ENCODE measurements around the gene EPN2. TPM values are rescaled to one million over a fixed set of nuclear protein-coding genes. Genes with fewer than 3 reads are reported as not detected.

EPN2 gene
- total RNA-seq, 2 experiments from 2014 or later: 6.3 to 7.7 TPM

DNA sequence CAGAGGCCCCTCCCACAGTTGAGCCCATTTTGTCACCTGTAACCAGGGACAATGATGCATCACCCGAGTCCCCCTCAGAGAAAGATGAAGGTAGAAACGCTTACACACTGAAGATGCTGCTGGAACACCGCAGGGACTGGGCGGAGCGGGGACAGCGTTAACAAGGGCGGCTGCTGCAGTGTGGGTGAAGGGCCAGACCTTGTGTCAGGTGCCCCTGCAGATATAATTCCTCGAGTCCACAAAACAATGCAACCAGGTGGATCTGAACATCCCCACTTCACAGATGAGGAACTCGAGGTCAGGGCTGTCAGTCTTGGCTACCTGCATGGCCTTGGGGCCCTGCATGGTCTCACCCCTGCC, 134.8 kb downstream of the EPN2 start:
- ChIA-PET POLR2A (no interaction called here), CTCF (interaction anchor here (1.0 to 1.3 kb wide), 2 partner anchors 9 to 73 kb away, joined by 3 to 4 read pairs; partner anchors contain the start of gene B9D1)
- H3K9me3 Mint-ChIP-seq: no peaks in the 10 kb centered on the region
- no peaks in the 10 kb centered on the region for H3K27me3 Mint-ChIP-seq
- H3K4me1 Mint-ChIP-seq: peaks cover 84% of the 10 kb centered on the region
- DNase-seq: no peak
- peak overlapping the region; percentile 37 for H3K4me3 Mint-ChIP-seq
- H3K27ac Mint-ChIP-seq: peak overlapping the region; percentile 96
- H3K36me3 Mint-ChIP-seq (ENCODE audit: low read depth): peaks cover 3% of the 10 kb centered on the region

DNA sequence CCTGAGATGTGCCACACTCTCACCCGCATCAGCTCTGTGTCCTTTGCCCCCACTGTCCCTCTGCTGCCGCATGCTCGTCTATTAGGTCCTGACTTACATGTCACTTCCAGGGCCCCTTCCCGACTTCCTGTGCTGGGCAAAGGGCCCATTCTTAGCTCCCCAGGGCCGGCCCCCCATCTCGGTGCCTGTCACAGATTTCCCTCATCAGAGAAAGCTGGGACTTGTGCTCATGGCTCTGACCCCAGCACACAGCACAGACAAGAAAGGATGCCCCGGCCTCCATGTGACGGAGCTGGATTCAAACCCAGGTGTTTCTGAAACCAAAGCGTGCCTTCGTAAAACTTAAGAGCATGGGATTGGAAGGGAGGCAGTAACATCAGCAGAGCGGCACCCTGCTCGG, 135.3 kb downstream of the EPN2 start:
- H3K27ac Mint-ChIP-seq: peak overlapping the region; percentile 96

GRCh38 chr17:19372866-19373504, 135.8 kb downstream of the EPN2 start:
- Mint-ChIP-seq H3K4me1 (peaks cover 79% of the 10 kb centered on the region), H3K27me3 (no peaks in the 10 kb centered on the region)
- CTCF ChIA-PET: no interaction called here

More for the DNA sequence above, 135.3 kb downstream of the EPN2 start:
- ChIA-PET CTCF (interaction anchor here (1.0 kb wide), 1 partner anchor 73 kb away, joined by 3 read pairs; no protein-coding TSS in a partner anchor), POLR2A (no interaction called here)
- Mint-ChIP-seq H3K9me3 (no peaks in the 10 kb centered on the region), H3K27me3 (no peaks in the 10 kb centered on the region), H3K36me3 (ENCODE audit: low read depth) (peaks cover 3% of the 10 kb centered on the region), H3K4me3 (no peak overlapping the region), H3K4me1 (peaks cover 85% of the 10 kb centered on the region)
- DNase-seq: no peak

DNA sequence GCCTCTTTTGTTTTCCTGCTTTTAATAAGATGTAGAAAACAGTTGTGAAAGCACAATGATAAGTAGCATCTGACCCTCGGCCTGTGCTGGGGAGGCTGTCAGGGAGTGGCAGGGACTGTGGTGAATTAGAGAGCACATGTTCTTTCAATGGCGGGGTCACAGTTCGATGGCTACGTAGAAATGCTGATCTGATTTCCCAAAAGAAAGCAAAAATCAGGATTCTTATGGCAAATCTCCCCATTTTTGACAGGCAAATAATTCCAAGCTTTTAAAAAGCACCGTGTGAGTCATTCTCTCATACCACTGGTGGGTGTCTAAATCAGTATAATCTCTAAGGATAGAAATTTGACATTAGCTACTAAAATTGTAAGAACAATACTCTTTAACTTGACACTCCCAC, 137.0 kb downstream of the EPN2 start:
- no peak overlapping the region for H3K27ac Mint-ChIP-seq
- peaks cover 5% of the 10 kb centered on the region for H3K36me3 Mint-ChIP-seq (ENCODE audit: low read depth)
- no peak overlapping the region for H3K4me3 Mint-ChIP-seq
- H3K27me3 Mint-ChIP-seq: no peaks in the 10 kb centered on the region
- ChIA-PET CTCF (interaction anchor here (1.2 kb wide), 2 partner anchors 11 to 73 kb away, joined by 4 to 7 read pairs; partner anchors contain the start of gene B9D1), POLR2A (interaction anchor here (1.4 kb wide), 1 partner anchor 19 kb away, joined by 3 read pairs; no protein-coding TSS in a partner anchor)
- peaks cover 73% of the 10 kb centered on the region for H3K4me1 Mint-ChIP-seq
- no peaks in the 10 kb centered on the region for H3K9me3 Mint-ChIP-seq
- no peak for DNase-seq

More at GRCh38 chr17:19372866-19373504, 135.8 kb downstream of the EPN2 start:
- POLR2A ChIA-PET: no interaction called here
- H3K36me3 Mint-ChIP-seq (ENCODE audit: low read depth): peaks cover 3% of the 10 kb centered on the region
- DNase-seq: no peak
- H3K27ac Mint-ChIP-seq: no peak overlapping the region
- H3K4me3 Mint-ChIP-seq: no peak overlapping the region
- no peaks in the 10 kb centered on the region for H3K9me3 Mint-ChIP-seq

GRCh38 chr17:19375732-19376131, 138.6 kb downstream of the EPN2 start:
- Mint-ChIP-seq H3K27ac (no peak overlapping the region), H3K4me1 (peaks cover 64% of the 10 kb centered on the region), H3K9me3 (no peaks in the 10 kb centered on the region), H3K4me3 (no peak overlapping the region), H3K36me3 (ENCODE audit: low read depth) (peaks cover 20% of the 10 kb centered on the region), H3K27me3 (no peaks in the 10 kb centered on the region)
- no peak for DNase-seq
- POLR2A ChIA-PET: no interaction called here
- CTCF ChIA-PET: interaction anchor here (1.3 kb wide), 1 partner anchor 70 kb away, joined by 3 read pairs; no protein-coding TSS in a partner anchor

- no peaks in the 10 kb centered on the region for H3K27me3 Mint-ChIP-seq
- DNase-seq: no peak
- ChIA-PET POLR2A (interaction anchor here (0.6 to 3.3 kb wide), 5 partner anchors 8 to 894 kb away, joined by 3 to 50 read pairs (median 20); partner anchors contain the start of genes ALDH3A2 and B9D1), CTCF (interaction anchor here (1.7 to 3.1 kb wide), 5 partner anchors 8 to 272 kb away, joined by 5 to 71 read pairs (median 19); partner anchors contain the start of genes ALDH3A2 and B9D1)
- H3K4me3 Mint-ChIP-seq: peak overlapping the region; percentile 92
- peak overlapping the region; percentile 98 for H3K27ac Mint-ChIP-seq
- peaks cover 53% of the 10 kb centered on the region for H3K4me1 Mint-ChIP-seq
- H3K36me3 Mint-ChIP-seq (ENCODE audit: low read depth): peaks cover 26% of the 10 kb centered on the region
- H3K9me3 Mint-ChIP-seq: no peaks in the 10 kb centered on the region
These were observed 139.6 kb downstream of the EPN2 start for GRCh38 chr17:19376811-19377210.

- POLR2A ChIA-PET: interaction anchor here (0.6 to 3.3 kb wide), 19 partner anchors 9 to 1666 kb away, joined by 3 to 50 read pairs (median 3); partner anchors contain the start of genes AKAP10, ALDH3A2, B9D1 and MFAP4
These were observed 140.6 kb downstream of the EPN2 start for GRCh38 chr17:19377602-19378415.

DNA sequence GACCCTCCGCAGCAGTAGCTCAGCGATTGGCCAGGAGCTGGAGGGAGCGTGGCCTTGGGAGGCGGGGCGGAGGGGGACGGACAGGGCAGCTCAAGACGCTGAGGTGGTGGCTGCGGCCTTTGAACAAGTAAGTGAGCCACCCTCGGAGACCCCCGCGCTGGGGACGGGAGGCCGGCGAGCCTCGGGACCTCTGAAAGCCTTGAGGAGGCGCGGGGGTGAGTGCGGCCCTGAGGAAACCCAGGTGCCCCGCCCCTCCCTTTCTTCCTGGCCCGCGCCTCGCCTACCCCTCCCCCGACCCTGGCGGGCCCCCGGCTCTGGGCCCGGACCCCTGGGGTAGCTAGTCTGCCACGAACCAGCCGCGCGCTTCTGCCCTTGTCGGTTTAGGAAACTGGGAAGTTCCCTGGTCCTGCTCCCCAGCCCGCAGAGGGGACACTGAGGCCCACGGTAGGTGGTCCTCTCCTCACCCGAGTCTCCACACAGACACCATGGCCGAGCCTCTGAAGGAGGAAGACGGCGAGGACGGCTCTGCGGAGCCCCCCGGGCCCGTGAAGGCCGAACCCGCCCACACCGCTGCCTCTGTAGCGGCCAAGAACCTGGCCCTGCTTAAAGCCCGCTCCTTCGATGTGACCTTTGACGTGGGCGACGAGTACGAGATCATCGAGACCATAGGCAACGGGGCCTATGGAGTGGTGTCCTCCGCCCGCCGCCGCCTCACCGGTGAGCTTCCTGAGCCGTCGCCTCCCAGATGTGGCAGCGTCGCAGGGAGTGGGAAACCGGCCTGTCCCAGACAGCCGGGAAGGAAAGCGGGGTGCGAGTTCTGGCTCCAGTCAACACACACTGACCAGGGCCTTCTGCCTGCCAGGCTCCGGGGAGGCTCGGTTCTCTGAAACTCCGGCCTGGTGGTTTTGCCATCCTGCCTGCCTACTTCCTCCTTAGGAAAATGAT, 141.5 kb downstream of the EPN2 start, which contains the start of gene MAPK7:
MAPK7 (plus strand) TSS at position 83 of the 945 bp plus-strand sequence; CDS start at position 486, 403 bp downstream.
- DNase-seq: no peak
- peak within 1 kb of the TSS; percentile 92 for H3K4me3 Mint-ChIP-seq
- no peaks in the 10 kb centered on the region for H3K9me3 Mint-ChIP-seq
- no peaks in the 10 kb centered on the region for H3K27me3 Mint-ChIP-seq
- H3K27ac Mint-ChIP-seq: peak within 1 kb of the TSS; percentile 98
- ChIA-PET CTCF (interaction anchor here (0.7 to 3.1 kb wide), 14 partner anchors 8 to 432 kb away, joined by 3 to 71 read pairs (median 5); partner anchors contain the start of genes ALDH3A2, B9D1 and MFAP4), POLR2A (interaction anchor here (0.7 to 3.3 kb wide), 17 partner anchors 8 to 1665 kb away, joined by 3 to 50 read pairs (median 4); partner anchors contain the start of genes AKAP10, ALDH3A2, B9D1 and MFAP4)
- peaks cover 39% of the 10 kb centered on the region for H3K4me1 Mint-ChIP-seq
- H3K36me3 Mint-ChIP-seq (ENCODE audit: low read depth): peaks cover 36% of the 10 kb centered on the region

More at GRCh38 chr17:19377602-19378415, 140.6 kb downstream of the EPN2 start:
- CTCF ChIA-PET: interaction anchor here (0.7 to 3.1 kb wide), 14 partner anchors 9 to 433 kb away, joined by 3 to 71 read pairs (median 5); partner anchors contain the start of genes ALDH3A2, B9D1 and MFAP4
- Mint-ChIP-seq H3K27ac (peak overlapping the region; percentile 98), H3K36me3 (ENCODE audit: low read depth) (peaks cover 33% of the 10 kb centered on the region), H3K27me3 (no peaks in the 10 kb centered on the region), H3K9me3 (no peaks in the 10 kb centered on the region), H3K4me1 (peaks cover 44% of the 10 kb centered on the region), H3K4me3 (peak overlapping the region; percentile 92)
- DNase-seq: peak; percentile 98

- H3K4me1 Mint-ChIP-seq: peaks cover 32% of the 10 kb centered on the region
- no peaks in the 10 kb centered on the region for H3K9me3 Mint-ChIP-seq
These were observed 142.3 kb downstream of the EPN2 start for GRCh38 chr17:19379361-19380065.

GRCh38 chr17:19380481-19381301, 143.5 kb downstream of the EPN2 start:
- H3K27ac Mint-ChIP-seq: peak overlapping the region; percentile 5
- POLR2A ChIA-PET: no interaction called here
- H3K9me3 Mint-ChIP-seq: no peaks in the 10 kb centered on the region
- no peak for DNase-seq
- peaks cover 45% of the 10 kb centered on the region for H3K36me3 Mint-ChIP-seq (ENCODE audit: low read depth)
- H3K27me3 Mint-ChIP-seq: no peaks in the 10 kb centered on the region
- H3K4me3 Mint-ChIP-seq: no peak overlapping the region
- CTCF ChIA-PET: interaction anchor here (0.8 to 2.4 kb wide), 2 partner anchors 12 to 18 kb away, joined by 4 to 5 read pairs; partner anchors contain the start of gene B9D1
- peaks cover 27% of the 10 kb centered on the region for H3K4me1 Mint-ChIP-seq

More at GRCh38 chr17:19379361-19380065, 142.3 kb downstream of the EPN2 start:
- no peak for DNase-seq
- CTCF ChIA-PET: interaction anchor here (2.4 to 3.1 kb wide), 2 partner anchors 10 to 16 kb away, joined by 5 to 71 read pairs; partner anchors contain the start of gene B9D1
- Mint-ChIP-seq H3K27me3 (no peaks in the 10 kb centered on the region), H3K27ac (peak overlapping the region; percentile 51), H3K4me3 (peak overlapping the region; percentile 92), H3K36me3 (ENCODE audit: low read depth) (peaks cover 40% of the 10 kb centered on the region)
- POLR2A ChIA-PET: interaction anchor here (2.5 to 3.3 kb wide), 2 partner anchors 10 to 17 kb away, joined by 27 to 50 read pairs; partner anchors contain the start of gene B9D1
